ENCODE measurements around the gene TXNRD2.
"Not testable (repeated sequence)": the region's sequence is repeated elsewhere in the genome, so short reads cannot be mapped to it uniquely, and the experiment has no call there.

The TXNRD2 gene

DNA sequence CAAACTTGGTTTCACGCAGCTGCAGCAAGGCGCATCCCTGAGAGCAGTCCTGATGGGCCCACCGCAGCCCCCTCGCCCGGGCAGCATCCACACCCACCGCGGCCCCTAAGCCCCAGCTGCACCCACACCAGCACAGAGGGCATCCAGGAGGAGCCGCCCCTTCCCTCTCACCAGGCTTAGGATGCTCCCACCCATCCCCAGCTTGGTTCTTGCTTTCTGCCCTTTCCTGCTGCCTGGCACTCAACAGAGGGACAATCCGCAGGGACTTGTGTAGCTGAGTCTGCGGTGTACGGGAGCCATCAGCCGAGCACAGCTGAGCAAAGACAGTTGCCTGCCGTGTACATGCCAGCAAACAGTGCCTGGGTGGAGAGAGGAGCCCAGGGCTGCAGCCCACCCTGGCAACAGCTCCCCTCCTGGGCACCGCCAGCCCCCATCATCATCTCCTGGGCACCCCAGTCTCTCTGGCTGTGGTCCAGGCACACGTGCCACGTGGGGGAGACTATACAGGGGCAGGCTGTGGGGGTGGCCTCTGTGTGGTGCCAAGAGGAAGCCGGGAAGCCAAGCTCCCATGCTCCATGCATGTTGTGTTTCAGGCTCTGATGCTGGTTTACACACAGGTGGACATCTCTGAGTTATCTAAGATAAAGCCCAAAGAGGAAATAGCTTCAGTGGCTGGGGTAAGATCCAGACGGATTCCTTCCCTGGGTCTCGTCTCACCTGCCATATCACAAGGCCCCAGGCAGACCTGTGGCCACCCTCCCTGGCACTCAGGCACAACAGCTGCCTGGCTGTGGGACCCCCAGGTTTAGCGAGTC, 50.9 kb downstream of the TXNRD2 start:
- no peak for DNase-seq (ENCODE audit: low read depth, low spot score)

DNA sequence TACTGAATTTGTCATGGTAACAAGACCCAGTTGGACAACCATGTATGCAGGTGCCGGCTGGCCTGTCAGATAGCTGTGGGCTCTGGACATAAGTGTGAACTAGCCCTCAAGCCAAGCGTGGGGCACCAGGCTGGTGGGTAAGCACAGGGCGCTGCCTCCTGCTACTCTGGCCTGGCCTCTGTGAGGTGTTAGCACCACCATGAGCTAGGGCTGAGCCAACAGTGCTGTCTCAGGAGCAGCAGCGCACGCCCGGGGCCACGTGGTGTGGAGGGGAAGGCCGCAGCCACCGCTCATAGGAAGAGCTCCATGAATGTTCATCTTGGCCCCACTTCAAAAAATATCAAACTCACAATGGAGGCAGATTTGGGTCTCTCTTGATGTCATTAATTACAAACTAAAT, 51.7 kb downstream of the TXNRD2 start:
- no peak for DNase-seq (ENCODE audit: low read depth, low spot score)

DNA sequence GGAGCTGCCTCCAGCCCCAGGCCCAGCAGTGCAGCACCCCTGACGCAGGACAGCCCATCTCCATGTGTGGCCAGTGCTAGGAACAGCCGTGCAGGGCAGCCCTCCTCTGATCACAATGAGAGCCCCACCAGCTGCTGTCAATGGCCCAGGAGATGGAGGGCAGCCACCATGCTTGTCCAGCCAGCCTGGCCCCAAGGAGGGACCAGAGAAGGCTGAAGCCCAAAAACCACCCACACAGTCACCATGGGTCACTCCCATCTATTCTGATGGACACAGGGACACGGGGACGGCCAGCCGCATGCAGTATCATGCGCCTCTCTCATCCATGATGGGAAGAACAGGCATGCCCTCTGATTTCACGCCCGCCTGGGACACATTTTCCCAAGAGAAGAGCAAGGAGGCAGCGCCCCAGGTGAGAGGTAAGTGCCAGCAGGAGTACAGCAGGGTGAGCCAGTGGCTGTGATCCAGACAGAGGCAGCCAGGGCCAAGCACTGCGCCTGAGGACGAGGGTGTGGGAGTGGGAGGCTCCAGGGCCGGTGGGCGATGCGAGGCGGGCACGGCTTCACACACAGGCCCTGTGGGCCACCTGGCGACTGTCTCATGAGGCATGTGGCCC, 53.4 kb downstream of the TXNRD2 start:
- DNase-seq (ENCODE audit: low read depth, low spot score), result no peak

DNA sequence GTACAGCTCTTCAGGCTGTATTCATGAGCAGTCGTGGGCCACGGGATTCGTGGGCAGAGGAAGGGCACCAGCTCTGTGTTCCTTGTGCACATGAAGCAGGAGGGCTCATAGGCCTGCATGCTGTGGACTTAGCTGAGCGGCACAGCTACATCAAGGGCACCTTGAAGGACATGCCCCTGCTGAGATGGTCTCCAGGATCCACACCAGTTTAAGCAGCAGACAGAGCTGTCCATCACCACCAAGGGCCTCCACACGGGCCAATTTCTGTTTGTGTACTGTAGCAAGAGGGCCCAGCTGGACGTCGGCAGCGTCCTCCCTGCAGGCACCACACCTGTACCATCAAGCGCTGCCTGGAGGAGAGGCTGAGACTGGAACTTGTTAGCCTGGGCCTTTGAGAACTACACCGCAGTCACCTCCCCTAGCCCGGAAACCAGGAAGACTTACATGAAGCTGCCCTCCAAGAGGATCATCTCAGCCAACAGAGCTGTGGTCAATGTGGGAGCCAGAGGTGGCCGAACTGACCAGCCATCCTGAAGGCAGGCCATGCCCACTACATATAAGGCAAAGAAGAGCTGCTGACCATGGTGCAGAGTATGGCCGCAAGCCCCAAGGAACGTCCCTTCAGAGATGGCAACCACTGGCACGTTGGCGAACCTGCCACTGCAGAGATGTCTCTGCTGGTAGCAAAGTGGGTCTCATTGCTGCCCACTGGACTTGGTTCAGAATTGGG, 54.2 kb downstream of the TXNRD2 start:
- no peak for DNase-seq (ENCODE audit: low read depth, low spot score)

DNA sequence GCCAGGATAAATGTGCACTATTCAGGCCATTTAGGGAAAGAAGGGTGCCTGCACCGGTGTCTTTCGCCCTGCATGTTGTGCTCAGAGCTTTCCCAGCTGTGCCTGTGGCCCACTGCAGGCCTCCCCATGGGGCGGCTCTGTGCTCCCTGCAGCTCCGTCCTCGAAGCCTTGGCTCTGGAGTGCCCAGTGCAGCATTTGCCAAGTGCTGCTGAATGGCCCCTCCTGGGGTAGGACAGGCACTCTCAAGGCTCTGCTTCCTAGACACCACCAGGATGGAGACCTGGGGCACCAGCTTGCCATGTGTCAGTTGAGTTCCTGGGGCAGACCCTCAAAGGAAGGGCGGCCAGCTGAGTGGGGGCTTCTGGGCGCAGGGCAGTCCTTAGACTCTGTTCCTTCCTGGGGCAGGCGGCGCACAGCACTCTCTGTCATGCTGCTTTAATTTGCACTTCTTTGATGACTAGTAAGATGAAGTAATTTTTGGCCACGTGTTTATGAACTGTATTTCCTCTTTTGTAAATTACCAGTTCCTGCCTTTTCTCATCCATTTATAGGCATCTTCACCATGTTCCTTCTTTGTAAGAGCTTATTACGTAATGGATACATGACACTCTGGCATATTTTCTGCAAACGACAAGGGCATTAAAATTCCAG, 54.9 kb downstream of the TXNRD2 start:
- no peak for DNase-seq (ENCODE audit: low read depth, low spot score)

DNA sequence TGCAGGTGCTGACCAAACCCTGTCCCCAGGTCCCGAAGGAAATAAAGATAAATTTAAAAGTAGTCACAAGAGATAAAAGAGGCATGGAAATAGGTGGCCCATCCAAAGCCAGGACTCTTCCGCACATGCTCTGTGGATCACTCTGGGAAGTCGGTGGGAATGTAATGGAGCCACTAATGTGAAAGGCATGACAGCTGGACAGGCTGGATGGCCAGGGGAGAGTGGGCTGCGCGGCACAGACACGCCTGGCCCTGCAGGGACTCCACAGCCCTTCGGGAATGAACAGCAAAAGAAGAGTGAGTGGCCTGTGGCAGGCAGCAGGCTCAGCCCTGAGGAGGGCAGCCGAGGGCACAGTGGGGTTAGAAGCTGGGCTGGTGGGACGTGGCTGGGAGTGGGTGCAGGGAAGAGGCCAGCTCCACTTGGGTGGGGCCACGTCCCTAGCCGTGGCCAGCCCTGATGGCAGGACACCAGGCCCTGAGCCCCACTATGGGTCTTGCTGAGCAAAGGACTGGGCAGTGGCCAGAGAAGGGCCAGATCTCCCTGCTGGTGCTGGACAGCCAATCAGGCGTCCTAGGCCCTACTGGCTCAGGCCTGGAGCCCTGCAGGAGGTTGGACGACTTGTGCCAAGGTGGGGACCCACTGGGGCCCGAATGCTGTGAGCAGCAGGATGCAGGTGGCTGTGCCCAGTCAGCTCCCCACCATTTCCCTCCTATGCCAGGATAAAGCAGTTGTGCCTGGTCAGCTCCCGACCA, 55.6 kb downstream of the TXNRD2 start:
- no peak for DNase-seq (ENCODE audit: low read depth, low spot score)

DNA sequence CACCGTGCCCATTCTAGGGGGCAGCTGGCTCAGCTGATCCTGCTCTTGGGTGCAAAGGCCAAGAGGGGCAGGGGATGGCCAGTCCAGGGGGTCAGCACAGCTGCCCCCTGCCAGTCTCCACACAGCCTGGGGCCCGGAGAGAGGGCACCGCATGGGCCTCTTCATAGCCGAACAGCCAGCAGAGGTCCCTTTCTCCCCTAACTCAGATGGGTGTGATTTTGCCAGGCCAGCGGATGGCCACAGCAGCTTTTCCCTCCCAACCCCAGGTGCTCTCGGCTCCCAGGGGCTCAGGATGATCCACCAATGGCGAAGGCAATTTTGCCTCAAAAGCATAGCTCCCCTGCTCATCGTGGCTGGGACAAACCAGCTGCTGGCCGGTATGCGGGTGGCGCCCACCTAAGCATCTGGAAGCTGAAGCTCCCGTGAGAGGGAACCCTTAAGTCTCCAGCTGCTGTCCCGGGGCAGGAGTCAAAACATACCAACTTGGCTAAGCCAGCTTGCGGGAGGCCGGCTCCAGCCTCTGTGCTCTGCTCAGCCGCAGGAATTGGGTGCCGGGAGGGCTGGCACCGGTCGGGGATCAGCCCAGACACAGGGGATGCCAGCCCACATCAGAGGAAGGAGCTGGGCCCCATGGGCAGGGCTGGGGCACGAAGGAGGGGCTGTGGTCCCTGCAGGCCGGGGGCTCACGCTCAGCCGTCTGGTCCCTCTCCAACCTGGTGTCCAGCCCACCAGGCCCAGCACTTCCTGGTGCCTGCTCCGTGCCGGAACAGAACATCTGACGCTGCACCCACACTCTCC, 56.5 kb downstream of the TXNRD2 start:
- no peak for DNase-seq (ENCODE audit: low read depth, low spot score)

DNA sequence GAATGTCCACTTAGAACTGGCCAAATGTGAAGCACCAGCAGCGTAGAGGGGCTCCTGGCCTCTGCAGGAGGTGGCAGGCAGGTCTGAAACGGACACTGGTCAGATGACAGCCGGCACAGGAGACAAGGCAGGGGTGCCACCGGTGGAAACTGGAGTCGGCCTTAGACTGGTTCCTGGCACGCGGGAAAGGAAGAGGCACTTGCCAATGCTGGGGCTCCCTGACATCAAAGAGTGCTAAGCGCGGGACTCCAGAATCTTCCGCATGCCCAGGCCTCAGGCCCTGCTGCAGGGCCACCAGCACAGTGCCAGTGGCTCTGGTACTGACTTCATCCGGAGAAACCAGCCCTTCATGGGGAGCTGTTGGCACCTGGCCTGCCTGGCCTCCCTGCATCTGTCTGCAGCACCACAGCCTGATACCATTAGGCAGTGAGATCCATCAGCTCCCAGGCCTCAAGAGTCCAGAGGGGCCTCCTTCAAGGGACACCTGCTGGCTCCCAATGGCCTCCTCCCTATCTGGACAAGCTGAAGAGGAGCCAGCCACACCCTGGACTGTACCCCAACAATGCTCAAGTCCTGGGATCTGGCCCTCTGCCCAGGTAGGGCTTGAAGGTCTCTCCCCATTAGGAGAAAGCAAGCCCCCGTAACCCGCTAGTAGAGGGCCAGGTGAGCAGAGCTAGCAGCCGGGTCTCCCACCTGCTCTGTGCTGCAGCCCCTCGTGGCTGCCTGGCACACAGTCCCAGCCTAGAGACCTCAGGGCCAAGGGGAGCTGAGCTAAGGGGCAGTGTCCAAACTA, 57.3 kb downstream of the TXNRD2 start:
- no peak for DNase-seq (ENCODE audit: low read depth, low spot score)

DNA sequence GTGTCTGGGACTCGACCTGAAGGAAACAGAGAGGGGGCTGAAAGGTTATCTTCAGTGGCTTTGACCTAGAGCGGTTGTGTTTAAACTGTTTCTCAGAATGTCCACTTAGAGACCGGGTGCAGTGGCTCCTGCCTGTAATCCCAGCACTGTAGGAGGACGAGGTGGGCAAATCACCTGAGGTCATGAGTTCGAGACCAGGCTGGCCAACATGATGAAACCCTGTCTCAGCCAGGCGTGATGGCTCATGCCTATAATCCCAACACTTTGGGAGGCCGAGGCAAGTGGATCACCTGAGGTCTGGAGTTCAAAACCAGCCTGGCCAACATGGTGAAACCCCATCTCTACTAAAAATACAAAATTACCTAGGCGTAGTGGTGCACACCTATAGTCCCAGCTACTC, 58.2 kb downstream of the TXNRD2 start:
- DNase-seq (ENCODE audit: low read depth, low spot score), result not testable (repeated sequence)

DNA sequence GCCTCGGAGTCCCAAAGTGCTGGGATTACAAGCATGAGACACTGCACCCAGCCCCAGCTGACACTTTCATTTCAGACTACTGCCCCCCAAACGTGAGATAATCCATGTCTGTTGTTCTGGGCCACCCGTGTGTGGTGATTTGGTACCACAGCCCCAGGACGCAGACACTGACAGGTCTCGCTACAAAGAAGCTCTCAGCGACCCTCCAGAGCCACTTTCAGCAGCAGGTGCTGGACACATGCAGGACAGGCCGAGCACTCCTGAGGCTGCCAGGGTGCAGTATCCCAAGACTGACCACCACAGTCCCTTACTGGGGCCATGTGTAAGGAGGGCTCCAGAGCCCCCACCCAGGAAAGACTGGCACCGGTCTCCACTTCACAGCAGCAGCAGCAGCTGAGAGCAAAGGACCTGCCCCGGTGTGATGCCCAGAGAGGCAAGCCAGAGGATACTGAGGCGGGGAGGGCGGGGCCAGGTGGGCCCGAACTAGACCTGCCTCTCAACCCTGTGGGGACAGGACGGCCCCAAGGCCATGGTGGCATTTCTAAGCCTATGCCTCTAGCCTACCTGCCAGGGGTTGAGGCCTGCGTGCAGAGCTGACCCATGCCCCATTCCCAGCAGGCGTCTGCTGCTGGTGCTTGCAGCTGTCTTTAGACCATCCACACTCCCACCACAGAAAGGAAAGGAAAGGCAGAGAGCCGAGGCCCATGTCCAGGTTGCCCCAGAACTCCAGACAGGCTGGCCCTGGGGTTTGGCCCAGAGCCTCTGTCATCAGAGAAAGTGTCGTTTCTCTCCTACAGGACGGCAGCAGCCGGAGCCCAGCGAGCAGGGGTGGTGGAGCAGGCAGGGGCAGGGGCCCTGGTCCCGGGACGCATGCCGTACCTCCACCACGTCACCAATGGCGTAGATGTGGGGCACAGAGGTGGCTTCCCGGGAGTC, 58.9 kb downstream of the TXNRD2 start:
- DNase-seq (ENCODE audit: low read depth, low spot score), result no peak

DNA sequence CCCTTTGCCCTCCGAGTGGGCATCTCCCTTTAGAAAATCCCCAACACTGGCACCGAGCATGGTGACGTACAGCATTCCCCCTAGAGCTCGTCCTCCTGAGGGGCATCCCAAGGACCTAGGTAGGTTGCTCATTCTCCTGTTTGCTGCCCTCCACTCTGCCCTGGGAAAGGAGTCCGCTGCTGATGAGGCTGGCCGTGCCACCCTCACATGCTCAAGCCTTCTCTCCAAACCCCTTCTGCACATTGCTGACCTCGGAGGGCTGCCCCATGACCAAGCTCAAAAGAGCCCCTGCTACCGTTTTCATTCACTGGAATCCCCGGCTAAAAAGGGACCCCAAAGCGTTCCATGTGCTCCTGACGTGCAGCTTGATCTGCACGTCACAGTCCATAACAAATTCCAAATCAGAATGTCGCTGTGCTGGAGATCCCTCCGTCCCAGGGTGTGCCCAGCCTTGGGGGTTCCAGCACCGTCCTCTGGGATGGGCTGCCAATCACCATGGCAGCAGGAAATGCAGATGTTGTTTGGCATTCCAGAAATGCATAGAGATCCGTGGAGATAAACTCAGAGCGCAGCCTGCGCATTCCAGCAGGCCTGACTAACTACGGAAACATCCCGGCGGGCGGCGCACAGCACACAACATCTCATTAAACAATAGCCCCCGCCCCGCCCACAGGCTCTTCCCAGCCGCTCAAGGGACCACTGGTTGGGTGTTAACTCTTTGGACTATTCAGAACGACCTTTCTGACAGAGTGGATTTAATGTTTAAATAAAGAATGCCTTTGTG, 60.6 kb downstream of the TXNRD2 start:
- DNase-seq (ENCODE audit: low read depth, low spot score), result no peak

DNA sequence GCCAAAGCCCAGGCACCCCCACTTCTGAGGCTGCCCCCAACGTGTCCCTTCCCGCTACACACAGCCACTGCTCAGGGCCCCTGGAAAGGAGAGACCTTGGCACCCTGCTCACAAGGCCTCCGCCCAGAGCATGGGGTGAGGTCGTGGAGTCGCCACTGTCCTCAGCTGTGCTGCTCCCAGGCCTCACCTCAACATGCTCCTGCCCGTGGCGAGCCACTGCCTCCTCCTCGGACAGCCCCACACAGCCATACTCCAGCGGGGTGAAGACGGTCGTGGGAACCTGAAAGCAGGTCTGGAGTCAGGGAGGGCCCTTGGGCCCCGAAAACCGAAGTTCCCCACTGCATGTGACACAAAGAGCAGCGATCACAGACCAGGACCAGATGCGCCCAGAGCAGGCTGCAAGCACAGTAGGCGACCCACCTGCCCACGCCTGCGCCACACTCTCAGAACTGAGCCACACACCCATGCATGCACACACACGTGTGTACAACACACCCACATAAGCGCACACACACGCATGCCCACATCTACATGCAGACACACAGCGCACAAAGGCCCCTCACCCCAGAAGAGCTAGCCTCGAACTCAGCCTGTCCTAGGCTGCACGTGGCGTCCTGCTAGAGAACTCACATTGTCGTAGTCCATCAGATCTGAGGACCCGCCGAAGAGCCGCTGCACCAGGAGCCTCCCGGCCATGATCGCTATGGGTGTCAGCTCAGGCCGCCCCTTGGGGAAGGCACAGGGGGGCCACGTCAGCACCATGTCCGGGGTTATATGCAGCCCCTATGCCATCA, 61.4 kb downstream of the TXNRD2 start:
- DNase-seq (ENCODE audit: low read depth, low spot score), result no peak

DNA sequence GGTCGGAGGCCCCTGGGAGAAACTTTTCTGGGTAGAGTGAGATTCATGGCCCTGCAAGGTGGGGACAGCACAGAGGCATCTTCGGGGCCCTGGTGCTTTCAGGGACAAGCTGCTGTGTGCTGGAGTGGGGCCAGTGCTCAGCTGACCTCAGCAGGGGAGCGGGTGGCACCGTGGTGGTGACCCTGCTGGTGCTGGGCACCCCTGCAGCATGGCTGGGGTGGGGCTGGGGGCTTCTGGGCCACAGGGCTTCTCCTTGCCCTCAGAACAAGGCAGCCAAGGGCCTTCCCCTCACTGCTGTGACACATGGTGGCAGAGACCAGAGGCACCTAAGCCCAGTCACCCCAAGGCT, 62.0 kb downstream of the TXNRD2 start:
- no peak for DNase-seq (ENCODE audit: low read depth, low spot score)

DNA sequence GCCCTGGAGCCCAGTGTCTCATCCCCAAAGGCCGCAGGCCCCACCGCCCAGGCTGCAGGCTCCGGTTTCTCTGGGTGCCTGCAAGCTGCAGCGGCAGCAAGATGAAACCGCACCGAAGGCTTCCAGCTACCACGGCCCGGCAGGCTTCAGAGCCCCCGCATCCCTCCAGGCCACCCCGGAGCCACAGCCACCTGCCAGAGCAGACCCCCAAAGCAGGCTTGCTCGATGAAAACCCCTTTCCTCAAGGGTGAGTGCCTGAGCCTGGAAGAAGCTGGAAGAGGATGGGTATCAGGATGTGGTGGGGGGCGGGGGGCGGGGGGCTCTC, 62.4 kb downstream of the TXNRD2 start:
- DNase-seq (ENCODE audit: low read depth, low spot score), result no peak

DNA sequence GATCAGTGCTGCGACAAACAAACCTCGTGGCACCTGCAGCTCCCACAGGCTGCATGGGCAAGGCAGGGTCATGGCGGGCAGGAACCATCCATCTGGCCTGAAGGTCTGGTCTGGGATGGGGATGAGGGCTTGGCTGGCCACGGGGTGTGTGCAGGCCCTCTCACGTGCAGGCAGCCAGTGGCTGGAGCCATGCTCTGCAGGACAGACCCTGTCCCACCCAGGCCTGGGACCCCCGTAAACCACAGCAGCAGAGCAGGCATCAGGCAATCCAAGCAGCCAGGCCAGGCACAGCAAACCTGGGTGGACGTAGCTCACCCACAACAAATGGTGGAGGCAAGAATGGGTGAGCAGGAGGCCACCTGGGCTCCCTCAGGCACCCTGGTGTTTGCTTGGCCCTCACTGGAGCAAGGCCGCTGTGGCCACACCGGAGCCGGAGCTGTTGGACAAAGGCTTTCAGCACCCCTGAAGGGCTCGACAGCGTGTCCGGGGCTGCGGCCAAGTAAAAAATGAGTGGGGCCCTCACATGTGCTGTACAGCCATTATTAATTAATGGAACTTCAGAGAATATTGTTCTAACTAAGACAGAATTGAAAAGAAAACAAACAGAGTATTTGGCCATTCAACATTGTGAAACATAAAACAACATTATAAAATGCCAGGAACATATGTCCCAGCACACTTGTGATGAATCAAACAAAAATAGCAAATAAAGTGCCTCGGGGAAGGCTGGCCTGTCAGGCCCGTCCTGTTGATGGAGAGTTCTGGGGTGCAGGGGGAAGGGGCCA, 63.0 kb downstream of the TXNRD2 start:
- DNase-seq (ENCODE audit: low read depth, low spot score), result no peak

DNA sequence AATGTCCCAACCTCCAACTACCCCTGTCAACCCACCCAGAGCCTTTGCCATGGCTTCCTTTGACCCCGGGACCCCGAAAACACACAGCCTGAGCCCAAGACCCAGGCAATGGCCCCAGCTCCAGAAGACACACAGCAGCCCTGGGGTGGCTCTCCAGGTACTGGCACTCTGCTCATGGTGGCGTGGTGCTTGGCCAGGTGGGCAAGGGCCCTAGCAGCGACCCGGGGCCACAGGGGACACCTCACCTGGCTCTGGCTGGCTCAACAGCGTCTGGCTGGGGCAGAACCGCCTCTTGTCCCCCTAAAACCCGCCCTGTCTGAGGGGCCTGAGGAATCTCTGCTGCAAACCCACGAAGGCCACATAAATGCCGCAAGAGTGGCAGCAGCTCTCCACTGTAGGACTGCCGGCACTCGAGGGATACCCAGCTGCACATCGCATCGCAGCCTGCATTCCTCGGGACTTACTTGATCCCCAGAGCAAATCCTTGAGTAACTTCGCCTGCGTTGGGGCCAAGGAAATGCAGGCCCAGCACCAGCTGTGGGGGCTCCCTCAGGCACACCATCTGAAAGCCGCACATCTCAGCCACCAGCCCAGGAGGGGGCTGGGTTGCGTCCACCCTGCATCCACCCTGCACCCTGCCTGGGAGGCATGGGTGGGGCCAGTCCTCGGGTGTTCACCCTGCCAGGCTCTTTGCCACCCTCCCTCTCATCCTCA, 63.8 kb downstream of the TXNRD2 start:
- no peak for DNase-seq (ENCODE audit: low read depth, low spot score)
